SJCRH30 (cell line): Measurements from ENCODE around the gene FAM186B. TPM values are rescaled to one million over a fixed set of nuclear protein-coding genes. Genes with fewer than 3 reads are reported as not detected.
A peak's percentile ranks its signal among the peaks of the same experiment; 100 is the strongest.

ENCODE experiments used
- DNase-seq, 2 experiments: peaks; one replicate each; pipeline ENCODE4 v3.0.0-alpha.2; 2015 to 2020
- H3K27ac ChIP-seq: fragments of 250-450 bp; sonication (Bioruptor Pico); 2 replicates; pipeline ENCODE4 v1.5.1; 2020; ENCODE audit warnings: mild to moderate bottlenecking, moderate library complexity
- H3K27me3 ChIP-seq: fragments of 250-450 bp; sonication (Bioruptor Pico); 2 replicates; pipeline ENCODE4 v1.5.1; 2020; ENCODE audit warnings: mild to moderate bottlenecking, moderate library complexity
- H3K36me3 ChIP-seq: fragments of 250-450 bp; sonication (Bioruptor Pico); 2 replicates; pipeline ENCODE4 v1.5.1; 2020; ENCODE audit warnings: mild to moderate bottlenecking, moderate library complexity
- H3K4me1 ChIP-seq: fragments of 250-450 bp; sonication (Bioruptor Pico); 2 replicates; pipeline ENCODE4 v1.5.1; 2020; ENCODE audit warnings: mild to moderate bottlenecking, moderate library complexity
- H3K4me3 ChIP-seq: fragments of 250-450 bp; sonication (Bioruptor Pico); 2 replicates; pipeline ENCODE4 v1.5.1; 2020; ENCODE audit warnings: mild to moderate bottlenecking, moderate library complexity
- H3K9me3 ChIP-seq: fragments of 250-450 bp; sonication (Bioruptor Pico); replicated peaks from 2 replicates; pipeline ENCODE4 v1.5.1; 2020; ENCODE audit warnings: mild to moderate bottlenecking, moderate library complexity
- total RNA-seq: library from RNA; depleted of rRNA; stranded (reverse); fragments of >200 nt; shearing (Covaris generic); gene quantifications from 2 replicates; pipeline ENCODE4 v1.2.3, GENCODE V29; 2014; rRNA removed

The FAM186B gene
- total RNA-seq, 1 experiment from 2014 or later: 0.18 TPM

- peak; percentile 87 to 94 for DNase-seq
- Histone ChIP-seq H3K4me1 (peaks cover 20% of the 10 kb centered on the region), H3K27me3 (peaks cover 29% of the 10 kb centered on the region), H3K9me3 (no peaks in the 10 kb centered on the region), H3K27ac (no peak within 1 kb of the TSS), H3K4me3 (peak within 1 kb of the TSS; percentile 55), H3K36me3 (no peaks in the 10 kb centered on the region)
Observed at GRCh38 chr12:49538510-49539403, 66.7 kb downstream of the FAM186B start, which contains the start of gene KCNH3. Gene KCNH3 (plus strand): TSS chr12:49539030. CDS start chr12:49539417, 387 bp downstream.

GRCh38 chr12:49537752-49538509 lies 67.5 kb downstream of the FAM186B start:
- Histone ChIP-seq H3K4me3 (peak overlapping the region; percentile 55), H3K4me1 (peaks cover 20% of the 10 kb centered on the region), H3K36me3 (no peaks in the 10 kb centered on the region), H3K9me3 (no peaks in the 10 kb centered on the region), H3K27me3 (peaks cover 29% of the 10 kb centered on the region), H3K27ac (no peak overlapping the region)
- peak in 1 of 2 experiments; percentile 54 for DNase-seq

Other genes starting within 250 kb of the FAM186B start
- 67.6 and 72.6 TPM in 2 replicates for gene SPATS2, start 238.2 kb downstream of the FAM186B start, total RNA-seq
- gene KCNH3, start 66.6 kb downstream of the FAM186B start, total RNA-seq: 0.03 and 0.12 TPM in 2 replicates
- 55.9 and 57.0 TPM in 2 replicates for gene MCRS1, start 37.5 kb downstream of the FAM186B start, total RNA-seq
- 4.4 and 4.9 TPM in 2 replicates for gene PRPF40B, start 17.9 kb upstream of the FAM186B start, total RNA-seq
- 33.0 and 39.2 TPM in 2 replicates for gene FMNL3, start 101.8 kb upstream of the FAM186B start, total RNA-seq
- 400 TPM in 2 replicates for gene TMBIM6, start 135.9 kb upstream of the FAM186B start, total RNA-seq
- gene NCKAP5L, start 222.8 kb upstream of the FAM186B start, total RNA-seq: 80.1 and 80.7 TPM in 2 replicates
- gene BCDIN3D, start 237.5 kb upstream of the FAM186B start, total RNA-seq: 4.7 and 5.3 TPM in 2 replicates